Stimulated activated CD8-positive, alpha-beta memory T cell treated with anti-CD3 and anti-CD28 coated beads, Interleukin-2, amount 100 ng/mL, for 1 hour (primary cell): ENCODE measurements around the gene TSPAN31.

ENCODE experiments used
- DNase-seq, 2 donors: peaks; one replicate each; pipeline ENCODE4 v3.0.0-alpha.2; 2020; ENCODE audit warnings: low read depth in 2 of 2

Gene TSPAN31

GRCh38 chr12:57722716-57723629 lies 21.9 kb upstream of the TSPAN31 start:
- no peak for DNase-seq

- DNase-seq: no peak
Measured at GRCh38 chr12:57723630-57723962, 21.2 kb upstream of the TSPAN31 start.

- no peak for DNase-seq
Measured at GRCh38 chr12:57724003-57724935, 20.6 kb upstream of the TSPAN31 start.

GRCh38 chr12:57724936-57725740 lies 19.7 kb upstream of the TSPAN31 start:
- no peak for DNase-seq

GRCh38 chr12:57725851-57726150 lies 19.0 kb upstream of the TSPAN31 start:
- no peak for DNase-seq

GRCh38 chr12:57726151-57726883 lies 18.5 kb upstream of the TSPAN31 start:
- no peak for DNase-seq

- DNase-seq: no peak
Measured at GRCh38 chr12:57726884-57727757, 17.7 kb upstream of the TSPAN31 start.

- no peak for DNase-seq
Measured at GRCh38 chr12:57727758-57728395, 17.0 kb upstream of the TSPAN31 start.

GRCh38 chr12:57729321-57729844 lies 15.5 kb upstream of the TSPAN31 start:
- no peak for DNase-seq

- no peak for DNase-seq
Measured at GRCh38 chr12:57730336-57731067, 14.3 kb upstream of the TSPAN31 start.

GRCh38 chr12:57731411-57732080 lies 13.3 kb upstream of the TSPAN31 start:
- DNase-seq: no peak

- no peak for DNase-seq
Measured at GRCh38 chr12:57732270-57732669, 12.6 kb upstream of the TSPAN31 start.

- no peak for DNase-seq
Measured at GRCh38 chr12:57732726-57733593, 11.9 kb upstream of the TSPAN31 start.

GRCh38 chr12:57733928-57734327 lies 10.9 kb upstream of the TSPAN31 start:
- DNase-seq: no peak

GRCh38 chr12:57734591-57734990 lies 10.2 kb upstream of the TSPAN31 start:
- no peak for DNase-seq

GRCh38 chr12:57735198-57735855 lies 9.5 kb upstream of the TSPAN31 start:
- no peak for DNase-seq
